B cell (primary cell): Measurements from ENCODE around the gene SOCS3. TPM values are rescaled to one million over a fixed set of nuclear protein-coding genes. Genes with fewer than 3 reads are reported as not detected.

Experiments used
- ATAC-seq: fragments of 200-7000 bp; cut with Tn5 transposase; one replicate; pipeline ENCODE4 v1.10.0; 2021; ENCODE audit warnings: low read depth, mild to moderate bottlenecking, moderate number of reproducible peaks, moderate library complexity
- CTCF ChIA-PET: fragments of 350-600 bp; sonication (Branson Sonifier 250); formaldehyde crosslinking; loops from one replicate; lab custom pipeline; 2021; ENCODE audit warnings: antibody characterized with exemption, inconsistent platforms; lab: Charles Lee
- POLR2A ChIA-PET: fragments of 350-600 bp; sonication (Branson Sonifier 250); formaldehyde crosslinking; loops from one replicate; lab custom pipeline; 2021; ENCODE audit warnings: antibody characterized with exemption; lab: Charles Lee
- DNase-seq: peaks from one replicate; pipeline ENCODE4 v3.0.0; 2013
- H2AFZ ChIP-seq: 2 replicates; pipeline ENCODE4 v1.6.1; 2012; ENCODE audit warnings: mild to moderate bottlenecking, low read depth, low read length; ENCODE audit not compliant: insufficient read depth, poor library complexity, severe bottlenecking
- H3K27ac ChIP-seq, 2 donors: 1 replicate in 1 of 2; 2 replicates in 1 of 2; pipeline ENCODE4 v1.5.1; 2012 to 2013; ENCODE audit warnings: low read length in 2 of 2, mild to moderate bottlenecking in 2 of 2, moderate library complexity in 1 of 2
- H3K27me3 ChIP-seq, 4 experiments: fragments of 200-600 bp in 1 of 4; sonication (generic) in 1 of 4; replicated peaks in 1 of 4; 1 replicate in 2 of 4; 2 replicates in 2 of 4; pipeline versions ENCODE4 v1.6.1 to v1.7.0; 2013 to 2016; ENCODE audit warnings: low read length in 3 of 4, mild to moderate bottlenecking in 2 of 4, mixed read lengths in 1 of 4, moderate library complexity in 1 of 4; ENCODE audit not compliant: insufficient read depth in 4 of 4, control insufficient read depth in 3 of 4; ENCODE audit errors: control extremely low read depth in 1 of 4
- H3K36me3 ChIP-seq, 2 experiments: replicated peaks in 1 of 2; 1 replicate in 1 of 2; 2 replicates in 1 of 2; pipeline versions ENCODE4 v1.6.1 to v1.7.1; 2013; ENCODE audit warnings: low read length in 1 of 2; ENCODE audit not compliant: insufficient read depth in 2 of 2, control insufficient read depth in 1 of 2; ENCODE audit errors: control extremely low read depth in 1 of 2, extremely low read depth in 1 of 2
- H3K4me1 ChIP-seq, 2 donors: fragments of 200-600 bp in 1 of 2; sonication (generic) in 1 of 2; 1 replicate in 1 of 2; 2 replicates in 1 of 2; pipeline versions ENCODE4 v1.5.1 to v1.6.1; 2013 to 2017; ENCODE audit warnings: low read length in 2 of 2; ENCODE audit not compliant: control insufficient read depth in 2 of 2, insufficient read depth in 2 of 2
- H3K4me2 ChIP-seq: replicated peaks from 2 replicates; pipeline ENCODE3; 2012; ENCODE audit warnings: mild to moderate bottlenecking, low read depth, low read length; ENCODE audit not compliant: poor library complexity, severe bottlenecking
- H3K4me3 ChIP-seq, 5 experiments: fragments of 200-600 bp in 1 of 5; sonication (generic) in 1 of 5; 1 replicate in 3 of 5; 2 replicates in 2 of 5; pipeline versions ENCODE4 v1.5.1 to v1.7.0; 2011 to 2016; ENCODE audit warnings: low read length in 4 of 5, mild to moderate bottlenecking in 4 of 5, low read depth in 2 of 5, control low read depth in 1 of 5, moderate library complexity in 1 of 5; ENCODE audit not compliant: insufficient read depth in 1 of 5; ENCODE audit errors: control extremely low read depth in 1 of 5, extremely low read depth in 1 of 5
- H3K79me2 ChIP-seq: fragments of 200-600 bp; sonication (generic); one replicate; pipeline ENCODE4 v1.6.0; 2016; ENCODE audit warnings: low read length; ENCODE audit not compliant: control insufficient read depth, insufficient read depth
- H3K9ac ChIP-seq: fragments of 200-600 bp; sonication (generic); 2 replicates; pipeline ENCODE4 v1.6.1; 2017; ENCODE audit warnings: mild to moderate bottlenecking, low read length, moderate library complexity
- H3K9me3 ChIP-seq, 3 donors: one replicate each; pipeline versions ENCODE4 v1.6.1 to v1.7.1; 2013; ENCODE audit warnings: low read length in 2 of 3; ENCODE audit not compliant: control insufficient read depth in 2 of 3, insufficient read depth in 1 of 3; ENCODE audit errors: control extremely low read depth in 1 of 3
- H4K20me1 ChIP-seq: 2 replicates; pipeline ENCODE4 v1.6.0; 2012; ENCODE audit warnings: mild to moderate bottlenecking, low read length; ENCODE audit not compliant: insufficient read depth, control insufficient read depth, poor library complexity, severe bottlenecking
- H3K27ac Mint-ChIP-seq: one replicate; pipeline ENCODE4 v1.8.0; 2021; ENCODE audit warnings: mixed read lengths
- H3K27me3 Mint-ChIP-seq: one replicate; pipeline ENCODE4 v1.8.0; 2021; ENCODE audit warnings: mixed read lengths
- H3K4me1 Mint-ChIP-seq: one replicate; pipeline ENCODE4 v1.8.0; 2021; ENCODE audit warnings: mixed read lengths
- H3K4me3 Mint-ChIP-seq: one replicate; pipeline ENCODE4 v1.8.0; 2021; ENCODE audit warnings: mixed read lengths
- H3K9me3 Mint-ChIP-seq: one replicate; pipeline ENCODE4 v1.8.0; 2022; ENCODE audit warnings: mixed read lengths; ENCODE audit not compliant: insufficient read depth
- EZH2 ChIP-seq: IDR thresholded peaks from 2 replicates; pipeline ENCODE4 v1.6.1; 2012; ENCODE audit warnings: borderline replicate concordance, low read depth, mild to moderate bottlenecking, moderate library complexity, low read length; ENCODE audit not compliant: insufficient read depth, poor library complexity, severe bottlenecking
- WGBS: methylation state at CpG from one replicate; pipeline ENCODE4 v1.1.5; 2013; ENCODE audit warnings: missing lambda C conversion rate; ENCODE audit not compliant: insufficient coverage; 5-methylcytosine and 5-hydroxymethylcytosine counted together
- intact Hi-C: fragments of 100-400 bp; cut with micrococcal nuclease; formaldehyde crosslinking; loops from one replicate; pipeline ENCODE4 v1.10.0; 2022
- polyA plus RNA-seq: library from polyadenylated mRNA; depleted of rRNA; stranded (reverse); fragments of >200 nt; gene quantifications from 2 replicates; pipeline ENCODE4 v1.2.3, GENCODE V29; 2012
- total RNA-seq, 2 donors: library from RNA; stranded (reverse); fragments of 120-200 nt in 1 of 2; gene quantifications; 1 replicate in 1 of 2; 2 replicates in 1 of 2; pipeline versions ENCODE4 v1.2.3 to v1.2.4, GENCODE V29; 2013 to 2022
- TF ChIP-seq, protein P1 (sequence below): fragments of 200-600 bp; IDR thresholded peaks from one replicate; pipeline ENCODE4 v1.8.0; 2022; ENCODE audit warnings: antibody characterized with exemption, mild to moderate bottlenecking

The SOCS3 gene
- total and polyA plus RNA-seq, 2 donors (not counting 1 experiment from before 2014, with no cell fraction given), result 41.8 to 67.6 TPM

DNA sequence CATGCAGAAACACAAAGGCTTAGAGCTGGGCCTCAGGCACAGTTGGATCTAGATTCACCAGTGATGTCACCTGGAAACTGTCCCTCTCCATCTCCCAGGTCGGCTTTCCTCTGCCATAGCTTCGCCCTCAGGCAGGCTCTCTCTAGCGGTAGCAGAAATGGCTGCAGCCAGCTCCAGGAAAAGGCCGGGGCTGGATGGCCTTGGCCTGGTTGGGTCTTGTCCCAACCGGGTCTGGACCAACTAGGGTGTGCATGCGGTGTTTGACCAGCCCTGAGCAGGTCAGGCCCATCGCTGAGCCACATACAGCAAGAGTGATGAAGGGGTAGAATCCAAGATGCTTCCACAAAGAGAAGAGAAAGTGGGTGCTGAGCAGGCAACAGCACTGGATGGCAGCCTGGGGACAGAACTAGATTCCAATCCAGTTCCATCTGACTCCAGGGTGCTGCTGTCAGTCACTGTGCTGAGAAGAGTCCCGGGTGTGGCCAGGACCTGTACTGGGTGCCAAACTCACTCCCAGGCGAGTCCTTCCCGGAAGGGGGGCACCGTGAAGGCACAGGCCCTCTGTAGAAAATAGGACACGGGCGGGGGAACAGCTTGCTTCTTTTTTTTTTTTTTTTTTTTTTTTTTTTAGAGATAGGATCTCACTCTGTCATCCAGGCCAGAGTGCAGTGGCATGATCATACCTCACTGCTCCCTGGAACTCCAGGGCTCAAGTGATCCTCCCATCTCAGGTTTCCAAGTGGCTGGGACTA, 51.8 kb downstream of the SOCS3 start:
- Histone ChIP-seq H3K9ac (no peak overlapping the region), H2AFZ (no peak overlapping the region), H3K36me3 (no peaks in the 10 kb centered on the region), H3K4me2 (no peak overlapping the region), H3K4me1 (no peaks in the 10 kb centered on the region), H3K27ac (no peak overlapping the region), H4K20me1 (no peaks in the 10 kb centered on the region), H3K79me2 (no peaks in the 10 kb centered on the region), H3K4me3 (no peak overlapping the region), H3K27me3 (peaks cover 0 to 9% (median 2%) of the 10 kb centered on the region in 4 experiments), H3K9me3 (peaks cover 0 to 18% (median 13%) of the 10 kb centered on the region in 3 donors)
- Mint-ChIP-seq H3K27me3 (peaks cover 3% of the 10 kb centered on the region), H3K9me3 (peaks cover 5% of the 10 kb centered on the region), H3K4me1 (no peaks in the 10 kb centered on the region), H3K4me3 (no peak overlapping the region), H3K27ac (no peak overlapping the region)
- DNase-seq, result no peak
- ATAC-seq, result no peak
- POLR2A ChIA-PET, result interaction anchor here (0.7 kb wide), 1 partner anchor 392 kb away, joined by 3 read pairs; no protein-coding TSS in a partner anchor
- intact Hi-C loops, result no loop called here
- over 99% methylated on average over 8 of the region's 13 CpGs for WGBS
- CTCF ChIA-PET, result interaction anchor here (1.2 kb wide), 1 partner anchor 8 kb away, joined by 3 read pairs; no protein-coding TSS in a partner anchor
- no peak for TF ChIP-seq EZH2
- TF ChIP-seq, protein P1, sequence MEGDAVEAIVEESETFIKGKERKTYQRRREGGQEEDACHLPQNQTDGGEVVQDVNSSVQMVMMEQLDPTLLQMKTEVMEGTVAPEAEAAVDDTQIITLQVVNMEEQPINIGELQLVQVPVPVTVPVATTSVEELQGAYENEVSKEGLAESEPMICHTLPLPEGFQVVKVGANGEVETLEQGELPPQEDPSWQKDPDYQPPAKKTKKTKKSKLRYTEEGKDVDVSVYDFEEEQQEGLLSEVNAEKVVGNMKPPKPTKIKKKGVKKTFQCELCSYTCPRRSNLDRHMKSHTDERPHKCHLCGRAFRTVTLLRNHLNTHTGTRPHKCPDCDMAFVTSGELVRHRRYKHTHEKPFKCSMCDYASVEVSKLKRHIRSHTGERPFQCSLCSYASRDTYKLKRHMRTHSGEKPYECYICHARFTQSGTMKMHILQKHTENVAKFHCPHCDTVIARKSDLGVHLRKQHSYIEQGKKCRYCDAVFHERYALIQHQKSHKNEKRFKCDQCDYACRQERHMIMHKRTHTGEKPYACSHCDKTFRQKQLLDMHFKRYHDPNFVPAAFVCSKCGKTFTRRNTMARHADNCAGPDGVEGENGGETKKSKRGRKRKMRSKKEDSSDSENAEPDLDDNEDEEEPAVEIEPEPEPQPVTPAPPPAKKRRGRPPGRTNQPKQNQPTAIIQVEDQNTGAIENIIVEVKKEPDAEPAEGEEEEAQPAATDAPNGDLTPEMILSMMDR, result no peak

DNA sequence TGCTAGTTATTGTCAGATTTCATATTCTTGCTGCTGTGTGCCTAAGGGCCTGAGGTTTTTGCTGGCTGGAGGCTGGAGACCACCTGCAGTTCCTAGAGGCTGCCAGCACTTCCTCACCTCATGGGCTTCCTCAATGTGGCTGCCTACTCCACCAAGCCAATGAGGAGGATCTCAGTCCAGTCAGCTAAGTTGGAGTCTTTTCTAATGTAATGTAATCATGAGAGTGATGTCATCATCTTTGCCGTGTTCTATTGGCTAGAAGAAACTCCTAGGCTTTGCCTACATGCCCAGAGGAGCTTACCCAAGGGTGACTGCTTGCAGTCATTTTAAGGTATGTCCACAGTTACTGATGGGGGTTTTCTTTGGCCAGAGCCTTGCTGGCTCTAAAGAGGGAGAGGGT, 53.0 kb downstream of the SOCS3 start:
- Histone ChIP-seq H3K4me2 (no peak overlapping the region), H2AFZ (no peak overlapping the region), H3K36me3 (no peaks in the 10 kb centered on the region), H3K27me3 (peaks cover 0 to 5% (median under 1%) of the 10 kb centered on the region in 4 experiments), H3K4me1 (no peaks in the 10 kb centered on the region), H3K4me3 (no peak overlapping the region), H3K9me3 (peaks cover 0 to 18% (median 13%) of the 10 kb centered on the region in 3 donors), H3K9ac (no peak overlapping the region), H4K20me1 (no peaks in the 10 kb centered on the region), H3K27ac (no peak overlapping the region), H3K79me2 (no peaks in the 10 kb centered on the region)
- DNase-seq (no peak), ATAC-seq (no peak)
- intact Hi-C loops, result no loop called here
- WGBS, result 85% methylated on average over 1 of the region's 1 CpG
- Mint-ChIP-seq H3K27ac (no peak overlapping the region), H3K4me1 (no peaks in the 10 kb centered on the region), H3K9me3 (peaks cover 5% of the 10 kb centered on the region), H3K4me3 (no peak overlapping the region), H3K27me3 (peaks cover 3% of the 10 kb centered on the region)
- POLR2A ChIA-PET, result no interaction called here
- TF ChIP-seq EZH2, result no peak
- TF ChIP-seq, protein P1, result no peak
- CTCF ChIA-PET, result interaction anchor here (1.2 kb wide), 1 partner anchor 9 kb away, joined by 3 read pairs; no protein-coding TSS in a partner anchor
